Activated CD8-positive, alpha-beta T cell treated with anti-CD3 and anti-CD28 coated beads for 36 hours (primary cell): ENCODE data around the gene PLEKHH2. TPM values are rescaled to one million over a fixed set of nuclear protein-coding genes. Genes with fewer than 3 reads are reported as not detected.

Experiments used
- ATAC-seq: fragments of 200-7000 bp; cut with Tn5 transposase; one replicate; pipeline ENCODE4 v1.10.0; 2021; ENCODE audit warnings: mild to moderate bottlenecking, moderate library complexity
- CTCF ChIA-PET: fragments of 350-600 bp; sonication (Branson Sonifier 250); formaldehyde crosslinking; loops from one replicate; lab custom pipeline; 2021; ENCODE audit warnings: antibody characterized with exemption; lab: Charles Lee
- POLR2A ChIA-PET: fragments of 350-600 bp; sonication (Branson Sonifier 250); formaldehyde crosslinking; loops from one replicate; lab custom pipeline; 2021; ENCODE audit warnings: antibody characterized with exemption; lab: Charles Lee
- DNase-seq: peaks from one replicate; pipeline ENCODE4 v3.0.0-alpha.2; 2020
- H3K27ac Mint-ChIP-seq: one replicate; pipeline ENCODE4 v1.8.0; 2021; ENCODE audit warnings: mild to moderate bottlenecking, mixed read lengths
- H3K27me3 Mint-ChIP-seq: one replicate; pipeline ENCODE4 v1.8.0; 2021; ENCODE audit warnings: mixed read lengths
- H3K36me3 Mint-ChIP-seq: one replicate; pipeline ENCODE4 v1.8.0; 2021; ENCODE audit warnings: low read depth, mixed read lengths
- H3K4me1 Mint-ChIP-seq: one replicate; pipeline ENCODE4 v1.8.0; 2021; ENCODE audit warnings: low read depth, mixed read lengths
- H3K4me3 Mint-ChIP-seq: one replicate; pipeline ENCODE4 v1.8.0; 2021; ENCODE audit warnings: mild to moderate bottlenecking, moderate library complexity, mixed read lengths
- H3K9me3 Mint-ChIP-seq: one replicate; pipeline ENCODE4 v1.8.0; 2021; ENCODE audit warnings: mixed read lengths
- intact Hi-C: fragments of 100-400 bp; cut with micrococcal nuclease; formaldehyde crosslinking; loops from one replicate; pipeline ENCODE4 v1.10.0; 2022
- total RNA-seq, 2 experiments: library from RNA; stranded (reverse); gene quantifications; one replicate each; pipeline ENCODE4 v1.2.3, GENCODE V29; 2021
- TF ChIP-seq, protein P1 (sequence below): fragments of 200-600 bp; IDR thresholded peaks from one replicate; pipeline ENCODE4 v1.8.0; 2022; ENCODE audit warnings: antibody characterized with exemption, mild to moderate bottlenecking

PLEKHH2 gene
- total RNA-seq, 2 experiments from 2014 or later = 0.43 to 0.56 TPM

DNA sequence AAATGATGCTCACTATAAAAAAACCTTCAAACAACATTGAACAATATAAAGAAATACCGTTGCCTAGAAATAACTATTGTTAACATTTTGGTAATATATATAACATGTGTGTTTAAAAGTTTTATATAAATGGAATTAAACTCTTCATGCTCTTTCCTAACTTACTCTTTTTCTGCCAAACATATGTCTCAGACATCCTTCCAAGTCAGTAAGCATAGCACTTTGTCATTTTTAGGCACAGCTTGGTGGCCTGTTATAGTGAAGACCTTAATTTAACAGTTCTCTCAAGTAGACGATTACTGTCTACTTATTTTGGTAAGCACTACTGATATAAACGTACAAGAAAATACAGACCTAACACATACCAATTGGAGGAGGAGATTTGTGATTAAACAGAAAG, 177.7 kb downstream of the PLEKHH2 start:
- Mint-ChIP-seq H3K27ac (no peak overlapping the region), H3K4me3 (no peak overlapping the region), H3K9me3 (no peaks in the 10 kb centered on the region), H3K36me3 (no peaks in the 10 kb centered on the region), H3K27me3 (no peaks in the 10 kb centered on the region), H3K4me1 (peaks cover 7% of the 10 kb centered on the region)
- CTCF ChIA-PET = no interaction called here
- POLR2A ChIA-PET = no interaction called here
- ATAC-seq (no peak), DNase-seq (no peak)
- TF ChIP-seq, protein P1, sequence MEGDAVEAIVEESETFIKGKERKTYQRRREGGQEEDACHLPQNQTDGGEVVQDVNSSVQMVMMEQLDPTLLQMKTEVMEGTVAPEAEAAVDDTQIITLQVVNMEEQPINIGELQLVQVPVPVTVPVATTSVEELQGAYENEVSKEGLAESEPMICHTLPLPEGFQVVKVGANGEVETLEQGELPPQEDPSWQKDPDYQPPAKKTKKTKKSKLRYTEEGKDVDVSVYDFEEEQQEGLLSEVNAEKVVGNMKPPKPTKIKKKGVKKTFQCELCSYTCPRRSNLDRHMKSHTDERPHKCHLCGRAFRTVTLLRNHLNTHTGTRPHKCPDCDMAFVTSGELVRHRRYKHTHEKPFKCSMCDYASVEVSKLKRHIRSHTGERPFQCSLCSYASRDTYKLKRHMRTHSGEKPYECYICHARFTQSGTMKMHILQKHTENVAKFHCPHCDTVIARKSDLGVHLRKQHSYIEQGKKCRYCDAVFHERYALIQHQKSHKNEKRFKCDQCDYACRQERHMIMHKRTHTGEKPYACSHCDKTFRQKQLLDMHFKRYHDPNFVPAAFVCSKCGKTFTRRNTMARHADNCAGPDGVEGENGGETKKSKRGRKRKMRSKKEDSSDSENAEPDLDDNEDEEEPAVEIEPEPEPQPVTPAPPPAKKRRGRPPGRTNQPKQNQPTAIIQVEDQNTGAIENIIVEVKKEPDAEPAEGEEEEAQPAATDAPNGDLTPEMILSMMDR = no peak
- intact Hi-C loops = no loop called here

Other genes with a start within 250 kb of the PLEKHH2 start
- 10 to 100 TPM; 31.3 to 31.6 TPM for gene THADA, start 41.2 kb upstream of the PLEKHH2 start, total RNA-seq
- under 1 TPM in 1 of 2 experiments, not detected in 1; 0.36 TPM for gene C1GALT1C1L, start 39.2 kb downstream of the PLEKHH2 start, total RNA-seq
- gene DYNC2LI1, start 136.8 kb downstream of the PLEKHH2 start, total RNA-seq = 1 to 10 TPM; 6.3 to 6.9 TPM
- gene ABCG5, start 201.6 kb downstream of the PLEKHH2 start, total RNA-seq = not detected
- gene ABCG8, start 201.7 kb downstream of the PLEKHH2 start, total RNA-seq = not detected